GM23248 (cell line): ENCODE results near the gene CARD11.

Experiments used
- EZH2 ChIP-seq: fragments of 200-600 bp; sonication (generic); IDR thresholded peaks from 2 replicates; pipeline ENCODE4 v1.6.1; 2018; ENCODE audit warnings: antibody characterized with exemption, mild to moderate bottlenecking; ENCODE audit not compliant: insufficient read depth, poor library complexity, severe bottlenecking
- EZH2phosphoT487 ChIP-seq: fragments of 200-600 bp; sonication (generic); IDR thresholded peaks from 2 replicates; pipeline ENCODE4 v1.6.1; 2018; ENCODE audit warnings: antibody characterized with exemption, moderate library complexity, mild to moderate bottlenecking, low read depth; ENCODE audit not compliant: insufficient read depth

DNA sequence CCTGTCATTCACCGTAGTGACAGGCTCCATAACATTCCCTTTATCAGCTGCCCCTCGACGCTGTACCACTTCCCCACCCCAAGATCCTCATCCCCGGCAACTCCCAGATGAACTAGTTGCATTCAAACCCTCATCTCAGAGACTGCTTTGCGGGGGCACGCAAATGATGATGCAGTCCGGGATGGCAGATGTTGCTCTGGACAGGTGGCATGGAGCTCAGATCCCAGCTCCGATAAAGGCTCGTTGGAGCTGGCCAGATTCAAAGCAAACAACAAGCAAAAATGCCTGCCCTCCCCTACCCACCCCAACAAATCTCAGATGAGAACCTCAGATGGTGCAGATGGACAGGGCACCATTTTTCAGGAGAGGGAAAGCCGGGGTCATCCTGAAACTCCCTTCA is 46.7 kb downstream of the CARD11 start:
- TF ChIP-seq EZH2 (no peak), EZH2phosphoT487 (no peak)
